Stimulated activated CD8-positive, alpha-beta memory T cell treated with anti-CD3 and anti-CD28 coated beads, Interleukin-12 subunit alpha, Interleukin-12 subunit beta, amount 100 ng/mL, for 4 hours (primary cell): ENCODE results near the gene FRS2.

ENCODE experiments used
- DNase-seq: peaks from one replicate; pipeline ENCODE4 v3.0.0-alpha.2; 2020; ENCODE audit warnings: low read depth

FRS2 gene

GRCh38 chr12:69501154-69501895, 31.1 kb downstream of the FRS2 start:
- DNase-seq = no peak

GRCh38 chr12:69502345-69503081, 32.3 kb downstream of the FRS2 start:
- no peak for DNase-seq

GRCh38 chr12:69508091-69508490, 37.9 kb downstream of the FRS2 start:
- DNase-seq = no peak

GRCh38 chr12:69508621-69509020, 38.4 kb downstream of the FRS2 start:
- DNase-seq = no peak

GRCh38 chr12:69509308-69509736, 39.1 kb downstream of the FRS2 start:
- DNase-seq = no peak

- DNase-seq = no peak
These were observed 40.0 kb downstream of the FRS2 start for GRCh38 chr12:69509904-69510827.

GRCh38 chr12:69511016-69511415, 40.8 kb downstream of the FRS2 start:
- no peak for DNase-seq

GRCh38 chr12:69511469-69512267, 41.5 kb downstream of the FRS2 start:
- no peak for DNase-seq

- no peak for DNase-seq
These were observed 42.6 kb downstream of the FRS2 start for GRCh38 chr12:69512820-69513219.

- DNase-seq = no peak
These were observed 43.1 kb downstream of the FRS2 start for GRCh38 chr12:69513297-69513696.

GRCh38 chr12:69514111-69514510, 43.9 kb downstream of the FRS2 start:
- no peak for DNase-seq

- no peak for DNase-seq
These were observed 44.7 kb downstream of the FRS2 start for GRCh38 chr12:69514845-69515244.

- no peak for DNase-seq
These were observed 45.3 kb downstream of the FRS2 start for GRCh38 chr12:69515394-69515930.

GRCh38 chr12:69516950-69517349, 46.8 kb downstream of the FRS2 start:
- DNase-seq = no peak

- DNase-seq = no peak
These were observed 47.2 kb downstream of the FRS2 start for GRCh38 chr12:69517406-69517805.

- no peak for DNase-seq
These were observed 49.7 kb downstream of the FRS2 start for GRCh38 chr12:69519871-69520270.

- DNase-seq = no peak
These were observed 53.5 kb downstream of the FRS2 start for GRCh38 chr12:69523433-69524330.

GRCh38 chr12:69524331-69524630, 54.1 kb downstream of the FRS2 start:
- no peak for DNase-seq

- DNase-seq = no peak
These were observed 54.7 kb downstream of the FRS2 start for GRCh38 chr12:69524755-69525469.
